Astrocyte of the hippocampus (primary cell): Measurements from ENCODE around the gene LYL1.
A peak's percentile ranks its signal among the peaks of the same experiment; 100 is the strongest.

ENCODE experiments used
- DNase-seq: peaks from one replicate; pipeline ENCODE4 v3.0.0; 2011; ENCODE audit warnings: low read depth, low spot score

Gene LYL1

GRCh38 chr19:13129384-13129783 is 26.7 kb upstream of the LYL1 start:
- DNase-seq: no peak

- DNase-seq: no peak
These were observed 25.9 kb upstream of the LYL1 start for GRCh38 chr19:13128583-13128982.

GRCh38 chr19:13127811-13128575 is 25.3 kb upstream of the LYL1 start:
- DNase-seq: no peak

GRCh38 chr19:13127051-13127450 is 24.4 kb upstream of the LYL1 start:
- no peak for DNase-seq

GRCh38 chr19:13122980-13123957 is 20.6 kb upstream of the LYL1 start:
- no peak for DNase-seq

- DNase-seq: no peak
These were observed 19.7 kb upstream of the LYL1 start for GRCh38 chr19:13122275-13122878.

GRCh38 chr19:13121551-13122274 is 19.1 kb upstream of the LYL1 start:
- no peak for DNase-seq

- DNase-seq: peak; percentile 39
These were observed 18.2 kb upstream of the LYL1 start for GRCh38 chr19:13120817-13121216.

GRCh38 chr19:13120031-13120430 is 17.4 kb upstream of the LYL1 start:
- DNase-seq: no peak

- no peak for DNase-seq
These were observed 17.0 kb upstream of the LYL1 start for GRCh38 chr19:13119627-13120026.

GRCh38 chr19:13118424-13119193 is 16.0 kb upstream of the LYL1 start:
- DNase-seq: peak; percentile 71

GRCh38 chr19:13117772-13118423 is 15.2 kb upstream of the LYL1 start, which contains the start of gene NACC1:
Gene NACC1 (plus strand): TSS chr19:13118264. CDS start chr19:13135208, 16,944 bp downstream.
- DNase-seq: peak; percentile 97

GRCh38 chr19:13117176-13117771 is 14.6 kb upstream of the LYL1 start:
- DNase-seq: no peak

GRCh38 chr19:13116282-13117175 is 13.9 kb upstream of the LYL1 start, which contains the start of gene TRMT1:
Gene TRMT1 (minus strand): TSS chr19:13116740. CDS start chr19:13116399, 341 bp downstream.
- peak; percentile 96 for DNase-seq

GRCh38 chr19:13115936-13116281 is 13.3 kb upstream of the LYL1 start:
- DNase-seq: no peak

- DNase-seq: no peak
These were observed 9.9 kb upstream of the LYL1 start for GRCh38 chr19:13112555-13112954.

GRCh38 chr19:13110099-13110610 is 7.5 kb upstream of the LYL1 start:
- DNase-seq: no peak

GRCh38 chr19:13109361-13110098 is 6.9 kb upstream of the LYL1 start:
- no peak for DNase-seq
